GM18526 (cell line): ENCODE data around the gene SPDYE3.
"Not testable (repeated sequence)": the region's sequence is repeated elsewhere in the genome, so short reads cannot be mapped to it uniquely, and the experiment has no call there.

ENCODE experiments used
- POLR2A ChIP-seq: IDR thresholded peaks from 3 replicates; pipeline ENCODE4 v1.6.1; 2011; ENCODE audit not compliant: insufficient read length; ENCODE audit errors: extremely low read depth

The SPDYE3 gene, protein sequence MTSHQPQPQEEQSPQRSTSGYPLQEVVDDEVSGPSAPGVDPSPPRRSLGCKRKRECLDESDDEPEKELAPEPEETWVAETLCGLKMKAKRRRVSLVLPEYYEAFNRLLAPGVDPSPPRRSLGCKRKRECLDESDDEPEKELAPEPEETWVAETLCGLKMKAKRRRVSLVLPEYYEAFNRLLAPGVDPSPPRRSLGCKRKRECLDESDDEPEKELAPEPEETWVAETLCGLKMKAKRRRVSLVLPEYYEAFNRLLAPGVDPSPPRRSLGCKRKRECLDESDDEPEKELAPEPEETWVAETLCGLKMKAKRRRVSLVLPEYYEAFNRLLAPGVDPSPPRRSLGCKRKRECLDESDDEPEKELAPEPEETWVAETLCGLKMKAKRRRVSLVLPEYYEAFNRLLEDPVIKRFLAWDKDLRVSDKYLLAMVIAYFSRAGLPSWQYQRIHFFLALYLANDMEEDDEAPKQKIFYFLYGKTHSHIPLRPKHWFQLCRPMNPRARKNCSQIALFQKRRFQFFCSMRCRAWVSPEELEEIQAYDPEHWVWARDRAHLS

GRCh38 chr7:100307402-100307801 lies at the start of gene SPDYE3:
TSS of gene SPDYE3 (plus strand) at chr7:100307702. CDS start at chr7:100307886, 184 bp downstream.
- TF ChIP-seq POLR2A = not testable (repeated sequence)

DNA sequence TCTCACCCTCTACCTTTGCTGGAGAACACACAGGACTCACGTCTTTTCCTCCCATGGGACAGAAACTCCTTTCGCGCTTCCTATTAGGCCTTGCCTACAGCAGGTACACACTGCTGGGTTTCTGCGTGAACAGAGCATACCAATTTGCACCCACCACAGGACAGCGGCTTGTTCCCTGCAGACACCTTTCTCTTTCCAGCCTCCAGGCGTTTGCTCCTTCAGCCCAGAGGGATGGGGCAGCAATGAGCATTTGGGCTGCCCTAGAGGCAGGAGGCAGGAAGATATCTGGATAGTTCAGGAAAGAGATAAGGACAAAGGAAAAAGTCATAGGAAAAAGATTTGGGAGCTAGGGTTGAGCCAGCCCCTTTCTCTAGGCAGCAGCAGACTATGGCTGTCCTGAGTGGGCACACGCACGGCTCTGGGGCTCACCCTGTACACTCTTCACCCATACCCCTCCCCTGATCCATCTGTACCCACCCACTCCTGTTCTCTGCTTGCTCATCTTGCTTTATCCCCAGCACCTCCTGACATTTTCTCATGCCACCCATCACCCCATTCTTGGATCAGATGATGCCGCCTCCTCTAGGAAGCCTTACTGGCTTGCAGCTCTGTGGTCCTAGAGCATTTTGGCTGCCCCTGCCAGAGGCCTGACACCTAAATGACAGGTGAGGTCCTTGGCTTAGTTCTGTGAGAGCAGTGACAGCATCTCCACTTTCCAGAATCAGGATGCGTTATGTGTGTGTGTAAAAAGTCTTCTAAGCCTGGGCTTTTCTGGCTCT lies 40.7 kb upstream of the SPDYE3 start:
- TF ChIP-seq POLR2A = no peak

DNA sequence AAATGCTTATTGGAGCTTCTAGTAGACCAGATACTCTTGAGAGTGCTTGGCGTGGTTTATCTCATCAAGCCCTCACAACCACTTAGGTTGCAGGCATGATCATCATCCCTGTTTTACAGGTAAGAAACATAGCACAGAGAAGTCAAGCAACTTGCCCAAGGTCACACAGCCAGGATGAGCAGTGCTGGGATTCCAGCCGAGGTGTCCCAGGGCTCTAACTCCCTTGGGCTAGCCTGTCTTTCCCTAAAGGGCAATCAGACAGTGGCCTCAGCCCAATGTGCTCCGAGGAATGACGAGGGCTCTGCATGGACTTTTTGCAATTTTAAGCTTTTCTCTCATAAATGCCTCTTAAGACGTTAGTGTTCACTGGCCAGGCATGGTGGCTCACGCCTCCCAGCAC lies 39.9 kb upstream of the SPDYE3 start:
- TF ChIP-seq POLR2A = no peak

DNA sequence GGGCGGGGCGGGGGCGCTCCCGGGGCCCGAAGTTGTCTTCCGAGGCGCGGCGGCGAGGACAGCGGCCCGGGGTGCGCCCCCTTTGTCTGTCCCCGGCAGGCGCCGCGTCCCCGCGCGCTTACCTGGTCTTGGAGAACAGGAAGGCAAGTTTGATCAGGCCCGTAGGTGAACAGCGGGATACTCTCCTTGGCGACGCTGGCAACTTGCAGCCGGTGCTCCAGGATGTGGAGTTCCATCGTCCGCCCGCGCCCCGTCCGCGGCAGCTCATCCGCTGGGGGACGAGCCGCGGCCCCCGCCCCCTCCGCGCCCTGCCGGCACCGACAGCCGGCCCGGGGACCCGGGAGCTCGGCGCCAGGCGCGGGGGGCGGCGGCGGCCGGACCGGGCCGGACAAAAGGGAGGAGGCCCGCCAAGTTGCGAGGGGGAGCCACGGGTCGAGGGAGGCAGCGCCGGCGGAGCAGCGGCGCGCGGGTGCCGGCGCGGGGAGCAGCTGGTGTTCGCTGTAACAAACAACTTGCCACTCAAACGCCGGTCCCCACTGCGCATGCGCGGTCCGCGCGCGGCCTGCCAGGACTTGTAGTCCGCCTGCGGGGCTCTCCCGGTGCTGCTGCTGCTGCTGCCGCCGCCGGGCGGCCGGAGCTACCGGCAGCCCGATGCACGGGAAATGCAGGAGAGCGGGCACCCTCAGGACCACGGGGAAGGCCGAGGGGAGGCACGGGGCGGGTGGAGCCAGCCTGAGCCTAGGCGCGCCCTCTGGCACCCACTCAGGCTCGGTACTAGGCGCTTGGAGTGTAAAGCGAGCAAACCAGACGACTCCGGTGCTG lies 35.6 kb upstream of the SPDYE3 start:
- TF ChIP-seq POLR2A = peak; percentile 27

DNA sequence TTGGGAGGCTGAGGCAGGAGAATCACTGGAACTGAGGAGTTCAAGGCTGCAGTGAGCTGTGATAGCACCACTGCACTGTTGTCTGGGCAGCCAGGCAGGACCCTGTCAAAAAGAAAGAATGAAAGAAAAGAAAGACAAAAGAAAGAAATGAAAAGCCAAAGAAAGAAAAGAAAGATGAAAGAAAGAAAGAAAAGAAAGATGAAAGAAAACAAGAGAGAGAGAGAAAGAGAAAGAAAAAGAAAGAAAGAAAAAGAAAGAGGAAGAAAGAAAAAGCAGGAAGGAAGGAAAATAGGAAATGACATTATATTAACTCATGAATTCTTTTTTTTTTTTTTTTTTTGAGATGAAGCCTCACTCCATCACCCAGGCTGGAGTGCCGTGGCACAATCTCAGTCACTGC lies 32.4 kb upstream of the SPDYE3 start:
- no peak for TF ChIP-seq POLR2A

DNA sequence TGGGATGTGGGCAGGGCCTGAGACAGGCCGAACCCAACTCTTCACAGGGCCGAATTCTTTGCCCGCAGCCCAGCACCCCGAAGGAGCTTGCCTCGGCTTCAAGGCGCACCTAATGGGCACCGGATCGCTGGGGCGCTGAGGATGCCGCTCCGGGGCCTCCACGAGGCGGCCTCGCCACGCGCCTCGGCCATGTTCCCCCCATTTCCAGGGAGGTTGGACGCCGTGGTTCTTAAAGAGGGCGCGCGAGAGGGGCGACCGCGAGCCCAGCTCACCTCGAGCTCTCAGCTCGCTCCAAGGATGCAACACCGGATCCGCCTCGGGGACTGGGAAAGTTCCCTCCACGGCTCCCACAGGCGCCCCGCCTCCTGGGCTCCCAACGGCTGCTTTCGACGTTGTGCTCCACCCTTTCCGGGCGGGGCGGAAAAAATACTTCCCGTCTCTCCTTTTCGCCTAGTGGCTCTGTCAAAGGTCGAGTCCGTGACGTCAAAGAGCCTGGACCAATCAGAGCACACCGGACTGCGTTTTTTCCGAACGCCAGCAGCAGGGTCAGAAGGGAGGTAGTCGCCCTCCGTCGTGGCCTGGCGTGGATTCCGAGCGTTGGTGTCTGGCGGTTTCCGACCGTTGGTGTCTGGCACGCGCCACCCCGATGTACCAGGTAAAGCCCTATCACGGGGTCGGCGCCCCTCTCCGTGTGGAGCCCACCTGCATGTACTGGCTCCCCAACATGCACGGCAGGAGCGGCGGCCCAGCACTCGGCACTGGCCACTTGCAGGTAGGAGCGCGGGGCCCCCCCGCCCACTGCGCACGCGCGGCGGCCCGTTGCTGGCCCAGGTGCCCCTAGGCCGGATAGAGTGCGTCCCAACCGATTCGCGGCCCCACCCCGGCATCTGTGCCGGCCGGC lies 28.3 kb downstream of the SPDYE3 start:
- TF ChIP-seq POLR2A = peak; percentile 94

DNA sequence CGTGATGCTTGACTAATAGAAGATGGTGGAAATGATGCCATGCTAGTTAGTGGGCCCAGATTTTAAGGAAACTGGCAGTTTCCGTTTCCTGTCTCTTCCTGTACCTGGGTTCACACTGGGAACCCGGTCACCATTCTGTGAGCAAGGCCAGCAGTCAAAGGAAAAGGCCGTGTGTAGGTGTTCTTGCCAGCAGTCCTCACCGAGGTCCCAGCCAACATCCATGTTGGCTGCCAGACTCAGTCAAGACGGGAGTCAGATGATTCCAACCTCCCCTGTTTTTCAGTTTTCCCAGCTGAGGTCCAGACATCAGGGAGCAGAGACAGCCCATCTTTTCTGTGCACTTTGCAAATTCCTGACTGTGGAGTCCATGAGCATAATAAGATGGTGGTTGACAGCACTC lies 35.3 kb downstream of the SPDYE3 start:
- TF ChIP-seq POLR2A = no peak

GRCh38 chr7:100346921-100347320 lies 39.4 kb downstream of the SPDYE3 start:
- TF ChIP-seq POLR2A = no peak

DNA sequence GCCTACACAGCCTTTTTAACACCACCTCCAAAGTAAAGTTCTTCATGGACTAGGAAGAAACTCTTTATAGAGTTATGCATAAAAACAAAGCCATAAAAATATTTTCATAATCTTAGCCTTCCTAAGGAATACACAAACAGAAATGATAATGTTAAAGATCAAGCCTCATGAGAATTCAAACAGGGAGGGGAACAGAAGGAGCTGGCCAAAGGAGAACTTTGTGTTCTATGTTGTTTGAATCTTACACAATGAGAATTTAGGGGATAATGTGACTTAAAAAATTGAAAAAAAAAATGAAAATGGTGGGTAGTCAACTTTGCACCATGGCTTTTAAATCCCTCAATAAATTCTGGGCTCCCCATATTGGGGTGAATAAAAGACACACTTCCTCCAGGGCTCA lies 41.3 kb downstream of the SPDYE3 start:
- TF ChIP-seq POLR2A = no peak

GRCh38 chr7:100349757-100350156 lies 42.3 kb downstream of the SPDYE3 start:
- TF ChIP-seq POLR2A = no peak

- TF ChIP-seq POLR2A = no peak
These were observed 44.2 kb downstream of the SPDYE3 start for GRCh38 chr7:100351657-100352058.

- no peak for TF ChIP-seq POLR2A
These were observed 45.6 kb downstream of the SPDYE3 start for GRCh38 chr7:100352984-100353684.

GRCh38 chr7:100353685-100354330 lies 46.3 kb downstream of the SPDYE3 start:
- TF ChIP-seq POLR2A = no peak
